KOPT-K1 (cell line): Measurements from ENCODE around the gene ELN.

ENCODE experiments used
- H3K27ac ChIP-seq: fragments of 200-600 bp; sonication (generic); 2 replicates; pipeline ENCODE4 v1.5.1; 2016; ENCODE audit warnings: antibody characterized with exemption, mild to moderate bottlenecking, low read depth, low read length; ENCODE audit not compliant: poor library complexity, severe bottlenecking
- H3K36me3 ChIP-seq: fragments of 200-600 bp; sonication (generic); 2 replicates; pipeline ENCODE4 v1.5.1; 2017; ENCODE audit warnings: antibody characterized with exemption, mild to moderate bottlenecking, low read length, moderate library complexity; ENCODE audit not compliant: insufficient read depth
- H3K9me3 ChIP-seq: fragments of 200-600 bp; sonication (generic); 2 replicates; pipeline ENCODE4 v1.5.1; 2017; ENCODE audit warnings: antibody characterized with exemption, low read length, mild to moderate bottlenecking; ENCODE audit not compliant: insufficient read depth, poor library complexity, severe bottlenecking

Gene ELN

DNA sequence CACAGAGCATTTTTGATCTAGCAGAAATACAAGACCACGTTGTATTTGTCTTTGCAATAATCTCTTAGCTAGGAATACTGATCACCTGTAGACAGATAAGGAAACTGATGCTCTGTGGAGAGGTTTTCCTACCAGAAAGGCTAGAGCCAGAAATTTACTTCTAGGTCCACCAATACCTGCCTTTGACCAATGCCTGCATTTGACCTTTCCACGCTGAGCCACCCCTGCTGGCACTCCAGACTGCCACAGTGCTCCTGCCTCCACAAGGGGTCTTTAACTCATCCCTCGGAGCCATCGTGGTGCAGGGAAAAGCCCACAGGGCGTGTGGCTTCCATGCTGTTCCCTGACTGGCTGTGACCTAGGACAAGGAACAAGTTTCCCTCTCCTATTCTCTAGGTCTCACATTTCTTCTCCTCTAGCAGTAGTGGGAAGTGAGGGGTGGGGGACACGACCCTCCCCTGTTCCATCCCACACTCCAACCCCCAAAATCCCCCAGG is 1.5 kb upstream of the ELN start:
- Histone ChIP-seq H3K9me3 (no peaks in the 10 kb centered on the region), H3K27ac (no peak overlapping the region)

DNA sequence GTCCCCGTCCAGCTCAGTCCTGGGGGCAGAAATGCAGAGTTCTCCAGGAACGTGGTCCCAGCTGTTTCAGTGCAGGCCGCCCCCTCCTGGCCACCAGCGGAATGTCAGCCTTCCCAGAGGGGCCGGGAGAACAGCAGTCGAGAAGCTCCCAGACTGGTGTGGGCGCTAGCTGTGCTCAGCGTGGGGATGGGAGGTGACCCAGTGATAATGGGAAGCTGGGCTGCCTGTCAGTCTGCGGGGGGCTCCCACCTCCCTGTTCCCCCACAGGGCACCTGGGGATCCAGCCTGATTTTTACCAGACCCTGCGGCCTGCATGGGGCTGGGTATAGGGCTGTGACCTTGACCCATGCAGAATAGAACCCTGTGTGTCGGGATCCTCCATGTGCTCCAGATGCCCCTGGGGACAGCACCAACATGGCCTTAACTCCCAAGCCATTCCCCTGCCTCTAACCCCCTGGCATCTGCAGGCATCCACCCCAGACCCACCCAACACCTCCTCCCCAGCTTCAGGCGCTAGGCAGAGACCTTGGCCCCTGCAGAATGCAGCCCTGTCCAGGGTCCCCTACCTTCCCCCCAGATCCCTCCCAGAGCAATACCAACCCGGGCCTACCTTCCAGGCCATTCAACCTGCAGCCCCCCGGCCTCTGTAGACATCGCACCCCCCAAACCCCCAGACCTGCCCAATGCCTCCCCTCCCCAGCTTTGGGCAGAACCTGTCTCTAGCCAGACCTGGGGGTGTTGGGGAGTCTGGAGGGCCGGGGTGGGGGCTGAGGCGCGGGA is 880 bp upstream of the ELN start:
- no peak overlapping the region for H3K27ac ChIP-seq
- no peaks in the 10 kb centered on the region for H3K9me3 ChIP-seq

More for the DNA sequence above, 1.5 kb upstream of the ELN start:
- no peaks in the 10 kb centered on the region for H3K36me3 ChIP-seq

DNA sequence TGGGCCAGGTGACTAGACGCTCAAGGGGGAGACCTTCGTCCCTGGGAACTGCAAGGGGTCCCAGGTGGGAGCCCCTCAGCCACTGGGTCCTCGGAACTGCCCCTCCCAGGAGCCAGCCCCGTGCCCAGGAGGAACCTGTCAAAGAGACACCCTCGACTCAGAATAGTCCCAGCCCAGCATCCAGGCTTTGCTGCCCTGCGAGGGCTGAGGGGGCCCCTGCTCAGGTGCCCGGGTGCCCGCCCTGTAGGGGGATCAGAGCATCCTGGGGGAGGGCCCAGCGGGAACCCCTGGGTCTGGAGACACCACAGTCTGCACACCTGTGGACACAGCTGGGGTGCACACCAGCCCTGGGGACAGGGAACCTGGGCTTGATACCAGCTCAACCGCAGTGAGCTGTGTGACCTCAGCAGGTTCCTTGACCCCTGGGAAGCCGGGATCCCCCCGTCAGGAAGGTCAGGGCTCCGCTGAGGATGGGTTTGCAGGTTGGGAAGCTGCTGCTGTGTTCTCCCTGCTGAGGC is 407 bp downstream of the ELN start:
- Histone ChIP-seq H3K9me3 (no peaks in the 10 kb centered on the region), H3K36me3 (no peaks in the 10 kb centered on the region), H3K27ac (no peak overlapping the region)

More for the DNA sequence above, 880 bp upstream of the ELN start:
- H3K36me3 ChIP-seq = no peaks in the 10 kb centered on the region

DNA sequence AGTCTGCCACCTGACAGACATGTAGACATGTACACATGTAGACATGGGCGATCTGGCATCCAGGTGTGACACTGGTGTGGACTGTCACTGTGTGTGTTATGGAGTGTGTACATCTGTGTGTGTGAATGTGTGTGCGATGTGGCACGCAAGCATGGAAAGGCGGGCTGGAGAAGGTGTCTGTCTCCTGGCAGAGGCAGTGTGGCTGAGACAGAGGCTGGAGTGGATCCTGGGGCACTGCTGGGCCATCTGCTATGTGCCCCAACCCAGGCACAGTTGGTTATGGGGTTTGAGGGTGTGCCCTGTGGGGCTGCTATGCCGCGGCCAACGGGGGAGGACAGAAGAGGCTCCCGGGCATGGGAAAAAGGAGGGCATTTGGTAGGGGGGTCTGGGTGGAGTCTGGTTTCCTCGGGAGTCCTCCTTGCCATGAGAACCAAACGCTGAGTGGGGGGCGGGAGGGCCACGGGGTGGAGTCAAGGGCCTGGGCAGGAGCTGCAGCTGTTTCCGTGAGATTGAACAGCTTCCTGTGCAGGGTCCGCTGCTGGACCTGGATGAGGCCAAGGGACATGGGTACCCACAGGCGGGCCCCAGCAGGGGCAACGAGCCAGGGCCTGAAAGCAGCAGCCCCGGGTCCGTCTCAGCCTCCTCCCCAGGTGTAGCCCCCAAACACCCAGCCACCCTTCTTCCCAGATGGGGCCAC is 1.3 kb downstream of the ELN start:
- Histone ChIP-seq H3K9me3 (no peaks in the 10 kb centered on the region), H3K27ac (no peak overlapping the region), H3K36me3 (no peaks in the 10 kb centered on the region)

DNA sequence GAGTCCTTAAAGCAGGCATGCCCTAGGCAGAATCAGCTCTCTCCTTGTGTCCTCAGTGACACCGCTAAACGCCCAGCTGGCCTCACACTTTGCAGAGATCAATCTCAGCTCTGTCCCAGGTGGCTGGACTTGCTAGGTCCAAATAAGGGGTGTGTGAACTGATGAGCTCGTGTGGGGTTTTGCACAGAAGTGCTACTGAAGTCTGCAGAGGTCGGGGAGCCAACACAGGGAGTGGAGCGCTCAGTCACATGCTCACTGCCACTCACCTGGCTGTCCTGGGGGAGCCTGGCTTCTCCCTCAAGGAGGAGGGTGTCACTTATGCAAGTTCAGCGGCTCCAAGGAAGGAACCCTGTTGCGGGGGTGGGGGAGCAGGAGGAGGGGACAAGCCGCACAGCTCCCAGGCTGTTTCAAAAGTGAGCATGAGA is 2.0 kb downstream of the ELN start:
- no peaks in the 10 kb centered on the region for H3K9me3 ChIP-seq
- H3K36me3 ChIP-seq = no peaks in the 10 kb centered on the region
- no peak overlapping the region for H3K27ac ChIP-seq

DNA sequence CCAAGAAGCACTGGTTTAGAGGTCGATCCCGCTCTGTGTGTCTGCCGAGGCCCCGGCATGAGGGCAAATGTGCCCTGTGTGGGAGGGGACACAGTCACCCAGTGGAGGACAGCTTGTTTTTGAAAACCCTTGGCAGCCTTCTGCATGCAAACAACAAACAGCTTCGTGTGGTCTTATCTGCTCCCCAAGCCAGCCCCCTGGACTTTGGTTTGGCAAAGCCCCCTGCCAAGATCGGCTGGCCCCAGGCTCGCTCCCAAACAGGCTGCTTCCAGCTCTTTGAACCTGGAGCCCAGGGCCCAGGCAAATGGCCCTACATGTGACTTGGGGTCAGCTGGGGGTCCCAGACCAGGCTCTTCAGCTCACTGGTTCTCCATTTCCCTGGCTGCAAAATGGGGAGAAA is 2.9 kb downstream of the ELN start:
- Histone ChIP-seq H3K9me3 (no peaks in the 10 kb centered on the region), H3K27ac (no peak overlapping the region), H3K36me3 (no peaks in the 10 kb centered on the region)

DNA sequence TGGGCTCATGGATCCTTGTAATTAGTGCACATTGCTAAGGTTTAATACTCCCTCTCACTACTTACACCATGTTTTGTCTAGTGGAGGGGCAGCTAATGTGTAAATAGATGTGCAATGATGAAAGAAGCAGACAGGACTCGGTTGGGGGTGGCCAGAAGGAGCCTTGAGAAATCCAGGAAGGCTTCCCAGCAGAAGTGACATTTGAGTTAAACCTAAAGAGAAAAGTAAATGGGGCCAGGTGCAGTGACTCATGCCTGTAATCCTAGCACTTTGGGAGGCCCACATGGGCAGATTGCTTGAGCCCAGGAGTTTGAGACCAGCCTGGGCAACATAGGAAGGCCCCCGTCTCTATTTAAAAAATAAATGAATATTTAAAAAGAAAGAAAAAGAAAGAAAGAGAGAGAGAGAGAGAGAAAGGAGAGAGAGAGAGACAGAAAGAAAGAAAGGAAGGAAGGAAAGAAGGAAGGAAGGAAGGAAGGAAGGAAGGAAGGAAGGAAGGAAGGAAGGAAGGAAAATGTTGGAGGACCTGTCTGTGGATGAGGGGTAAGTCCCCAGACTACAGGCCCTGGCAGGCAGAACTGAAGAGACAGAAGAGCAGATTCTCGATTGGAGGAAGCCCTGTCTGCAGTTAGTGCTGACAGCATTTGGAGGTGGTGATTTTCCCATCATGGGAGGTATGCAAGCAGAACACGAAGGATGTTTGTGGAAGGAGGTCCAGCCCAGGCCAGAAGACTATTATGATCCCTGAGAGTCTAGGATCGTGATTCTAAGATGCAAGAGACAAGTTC is 3.6 kb downstream of the ELN start:
- Histone ChIP-seq H3K36me3 (no peaks in the 10 kb centered on the region), H3K27ac (no peak overlapping the region), H3K9me3 (no peaks in the 10 kb centered on the region)

DNA sequence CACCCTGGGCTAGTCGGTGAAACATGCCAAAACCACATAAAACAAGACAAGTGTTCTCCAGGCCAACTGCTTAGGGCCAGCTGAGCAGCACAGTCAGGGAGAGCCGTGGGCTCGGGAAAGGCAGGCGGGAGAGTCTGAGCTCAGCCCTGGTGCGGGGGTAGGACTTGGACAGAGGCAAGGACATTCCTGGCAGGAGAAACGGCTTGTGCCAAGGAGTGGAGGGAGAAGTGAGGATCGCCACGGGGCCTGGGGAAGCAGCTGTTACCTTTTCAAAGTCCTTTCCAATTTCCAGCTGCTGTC is 4.2 kb downstream of the ELN start:
- Histone ChIP-seq H3K9me3 (no peaks in the 10 kb centered on the region), H3K36me3 (no peaks in the 10 kb centered on the region), H3K27ac (no peak overlapping the region)

DNA sequence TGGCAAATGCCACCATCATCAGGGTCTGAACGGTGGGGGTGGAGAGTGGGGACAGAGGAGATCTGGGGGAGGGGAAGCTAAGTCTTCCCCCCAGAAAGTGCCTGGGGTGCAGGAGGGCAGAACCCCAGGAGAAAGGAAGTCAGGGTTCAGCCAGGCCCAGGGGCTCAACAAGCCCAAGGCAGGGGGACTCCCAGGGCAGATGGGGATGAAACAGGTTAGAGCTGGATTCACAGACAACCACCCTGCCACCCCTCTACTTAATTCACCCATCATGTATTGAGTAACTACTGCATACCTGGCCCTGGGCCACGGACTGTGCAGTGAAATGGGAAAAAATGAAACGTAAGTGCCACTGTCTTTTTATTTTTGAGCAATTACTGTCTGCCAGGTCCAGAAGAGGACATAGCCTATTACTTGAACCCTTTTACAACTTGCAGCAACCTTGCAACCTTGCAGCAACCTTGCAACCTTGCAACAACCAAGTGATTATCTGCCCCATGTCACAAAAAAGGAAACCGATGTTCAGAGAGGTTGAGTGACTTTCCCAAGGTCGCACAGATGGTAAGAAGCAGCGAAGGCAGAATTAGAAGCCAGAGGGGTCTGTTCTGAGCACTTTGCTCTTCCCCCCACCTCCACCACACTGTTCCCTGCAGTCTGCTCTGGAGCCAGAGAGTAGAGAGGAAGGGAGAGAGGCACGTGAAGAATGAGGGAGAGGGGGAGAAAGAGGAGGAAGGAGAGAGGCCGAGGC is 4.8 kb downstream of the ELN start:
- H3K27ac ChIP-seq = no peak overlapping the region
- H3K36me3 ChIP-seq = no peaks in the 10 kb centered on the region
- no peaks in the 10 kb centered on the region for H3K9me3 ChIP-seq

DNA sequence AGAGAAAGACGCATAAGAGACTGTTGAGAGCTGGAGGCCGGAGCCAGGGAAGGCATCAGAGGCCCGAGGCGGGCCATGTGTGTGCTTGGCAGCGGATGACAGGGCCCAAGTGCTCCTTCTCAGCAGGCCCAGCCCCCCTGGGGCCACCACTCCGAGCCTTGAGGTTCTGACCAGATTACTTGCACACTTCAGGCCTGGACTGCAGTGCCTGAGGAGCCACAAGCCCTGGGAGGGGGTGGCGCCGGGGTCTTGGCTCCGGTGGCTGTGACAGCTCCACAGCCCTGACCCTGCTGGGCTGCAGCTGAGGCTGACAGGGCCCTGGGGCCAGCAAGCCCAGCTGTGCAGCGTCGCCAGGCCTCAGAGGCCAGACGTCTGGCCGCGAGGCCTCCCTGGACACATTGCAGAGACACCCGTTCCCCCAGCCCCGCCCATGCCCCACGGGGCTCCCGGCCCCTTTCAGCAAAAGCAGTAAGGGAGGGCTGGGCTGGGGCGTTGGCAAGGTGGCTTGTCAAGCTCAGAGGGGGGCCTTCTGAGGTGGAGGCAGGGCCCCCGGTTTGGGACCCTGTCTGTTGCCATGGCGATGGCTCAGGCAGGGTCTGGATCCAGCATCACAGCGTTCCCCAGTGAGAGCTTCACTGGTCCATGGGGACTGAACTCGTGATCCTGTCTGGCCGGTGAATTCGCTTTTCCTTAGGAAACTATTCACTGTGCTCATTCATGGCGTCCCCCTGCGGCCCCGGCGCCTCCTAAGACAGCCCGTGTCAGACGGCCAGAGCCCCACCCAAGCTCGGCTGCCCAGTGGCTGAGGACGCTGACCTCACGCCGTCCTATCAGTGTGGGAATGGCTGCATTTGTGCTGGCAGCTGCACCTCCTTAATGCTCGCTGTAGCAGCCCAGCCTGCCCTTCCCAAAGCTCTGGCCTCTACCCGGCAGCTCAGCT is 5.7 kb downstream of the ELN start:
- Histone ChIP-seq H3K36me3 (no peaks in the 10 kb centered on the region), H3K27ac (no peak overlapping the region), H3K9me3 (no peaks in the 10 kb centered on the region)

DNA sequence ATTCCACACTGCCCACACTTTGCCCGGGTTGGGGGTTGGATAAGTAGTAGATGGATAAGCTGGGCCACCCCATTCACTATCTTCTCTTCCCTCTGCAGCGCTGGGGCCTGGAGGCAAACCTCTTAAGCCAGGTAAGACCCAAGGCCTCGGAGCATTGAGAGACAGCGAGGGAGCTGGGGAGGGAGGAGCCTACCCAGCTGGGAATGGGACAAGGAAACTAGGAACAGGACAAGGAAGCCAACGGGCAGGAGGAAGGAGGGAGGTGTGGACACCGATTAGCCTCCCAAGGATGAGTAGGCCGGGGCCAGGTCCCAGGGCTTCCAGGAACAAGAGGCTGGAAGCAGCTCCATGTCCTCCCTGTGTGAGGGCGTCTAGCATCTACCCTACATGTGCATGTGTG is 9.6 kb downstream of the ELN start:
- no peak overlapping the region for H3K27ac ChIP-seq

DNA sequence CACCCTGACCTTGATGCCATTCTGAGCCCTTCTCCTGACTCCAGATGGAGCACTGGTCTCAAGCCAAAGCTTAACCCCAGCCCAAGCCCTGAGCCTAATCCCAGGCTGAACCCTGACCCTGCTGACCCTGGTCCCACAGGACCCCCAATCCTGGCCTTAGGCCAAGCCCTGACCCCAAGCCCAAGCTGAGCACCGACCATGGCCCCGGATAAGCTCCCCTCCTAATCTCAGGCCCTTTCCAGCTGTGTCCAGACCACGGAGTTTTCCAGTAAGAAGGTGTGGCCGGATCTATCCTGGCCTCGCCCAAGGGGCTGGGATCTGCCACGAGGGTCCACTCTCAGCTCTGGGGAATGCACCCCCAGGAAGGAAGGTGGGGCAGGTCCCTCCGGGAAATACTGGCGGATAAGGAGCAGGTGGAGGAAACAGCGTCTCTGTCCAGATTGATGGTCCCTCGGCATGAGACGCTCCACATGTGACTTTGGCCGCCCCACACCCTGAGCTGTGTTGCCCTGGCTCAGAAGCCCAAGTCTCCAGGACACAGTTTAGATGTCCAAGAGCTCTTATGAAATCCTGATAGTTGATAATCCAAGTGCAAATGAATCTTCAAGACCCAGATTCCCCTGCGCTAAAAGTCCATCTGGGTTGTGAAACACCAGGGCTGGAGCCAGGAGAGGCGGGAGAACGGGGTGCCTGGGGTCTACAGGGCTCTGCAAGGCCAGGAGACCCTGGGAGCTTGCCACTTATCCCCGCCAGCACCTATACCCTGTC is 10.4 kb downstream of the ELN start:
- no peak overlapping the region for H3K27ac ChIP-seq
- no peaks in the 10 kb centered on the region for H3K36me3 ChIP-seq
- H3K9me3 ChIP-seq = no peaks in the 10 kb centered on the region

More for the DNA sequence above, 9.6 kb downstream of the ELN start:
- H3K9me3 ChIP-seq = no peaks in the 10 kb centered on the region
- H3K36me3 ChIP-seq = no peaks in the 10 kb centered on the region

DNA sequence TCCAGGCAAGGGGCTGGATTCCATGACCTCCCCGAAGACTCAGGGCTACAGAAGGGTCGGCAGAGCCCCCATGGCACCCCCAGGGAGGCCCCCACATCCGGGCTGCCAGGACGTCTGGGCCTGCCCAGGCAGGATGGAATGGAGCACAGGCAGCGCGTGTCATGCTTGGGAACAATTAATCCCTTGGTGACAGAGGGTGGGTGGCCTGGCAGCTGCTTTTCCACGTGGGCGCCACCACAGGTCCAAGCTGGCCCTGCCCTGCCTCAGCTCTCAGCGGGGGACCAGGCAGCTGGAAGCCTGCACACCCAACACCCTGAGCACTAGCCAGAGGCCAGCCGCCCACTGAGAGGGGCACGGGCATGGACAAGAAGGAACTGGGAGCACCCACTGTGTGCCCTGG is 11.4 kb downstream of the ELN start:
- no peaks in the 10 kb centered on the region for H3K9me3 ChIP-seq
- H3K36me3 ChIP-seq = no peaks in the 10 kb centered on the region
- H3K27ac ChIP-seq = no peak overlapping the region
